ENCODE results near the gene MCTP2.

The MCTP2 gene

GRCh38 chr15:94400526-94401298 lies 169.4 kb downstream of the MCTP2 start:
- no peak for ATAC-seq

- ATAC-seq, result no peak
These were observed 172.0 kb downstream of the MCTP2 start for GRCh38 chr15:94403331-94403730.

GRCh38 chr15:94404733-94405283 lies 173.4 kb downstream of the MCTP2 start:
- ATAC-seq, result no peak

- ATAC-seq, result no peak
These were observed 179.9 kb downstream of the MCTP2 start for GRCh38 chr15:94411285-94411684.

- ATAC-seq, result no peak
These were observed 180.5 kb downstream of the MCTP2 start for GRCh38 chr15:94411846-94412245.

- ATAC-seq, result no peak
These were observed 181.8 kb downstream of the MCTP2 start for GRCh38 chr15:94412979-94413746.

GRCh38 chr15:94414916-94415315 lies 183.6 kb downstream of the MCTP2 start:
- ATAC-seq, result no peak

- ATAC-seq, result no peak
These were observed 184.9 kb downstream of the MCTP2 start for GRCh38 chr15:94416267-94416666.

GRCh38 chr15:94416820-94417219 lies 185.5 kb downstream of the MCTP2 start:
- no peak for ATAC-seq

- no peak for ATAC-seq
These were observed 186.3 kb downstream of the MCTP2 start for GRCh38 chr15:94417501-94418293.

- ATAC-seq, result no peak
These were observed 190.3 kb downstream of the MCTP2 start for GRCh38 chr15:94421706-94422105.

- no peak for ATAC-seq
These were observed 200.9 kb downstream of the MCTP2 start for GRCh38 chr15:94432279-94432678.

- ATAC-seq, result no peak
These were observed 207.8 kb downstream of the MCTP2 start for GRCh38 chr15:94439158-94439557.

- no peak for ATAC-seq
These were observed 210.4 kb downstream of the MCTP2 start for GRCh38 chr15:94441760-94442159.

GRCh38 chr15:94442480-94442879 lies 211.1 kb downstream of the MCTP2 start:
- ATAC-seq, result no peak

GRCh38 chr15:94443186-94443585 lies 211.8 kb downstream of the MCTP2 start:
- no peak for ATAC-seq

- no peak for ATAC-seq
These were observed 214.3 kb downstream of the MCTP2 start for GRCh38 chr15:94445566-94446160.

- ATAC-seq, result no peak
These were observed 215.1 kb downstream of the MCTP2 start for GRCh38 chr15:94446441-94446840.

GRCh38 chr15:94451466-94451865 lies 220.1 kb downstream of the MCTP2 start:
- no peak for ATAC-seq

- no peak for ATAC-seq
These were observed 222.0 kb downstream of the MCTP2 start for GRCh38 chr15:94453227-94453988.

GRCh38 chr15:94455297-94455696 lies 223.9 kb downstream of the MCTP2 start:
- no peak for ATAC-seq

GRCh38 chr15:94456226-94456625 lies 224.9 kb downstream of the MCTP2 start:
- no peak for ATAC-seq

Data from activated CD4-positive, CD25-positive, alpha-beta regulatory T cell treated with anti-CD3 and anti-CD28 coated beads, Interleukin-2, amount 50 U/mL, for 24 hours (primary cell).